GM12875 (cell line): ENCODE results near the gene ARHGEF40.

Experiments used
- H3K4me3 ChIP-seq: one replicate; pipeline ENCODE4 v1.5.1; 2011; ENCODE audit warnings: low read depth, low read length, control low read depth
- CTCF ChIP-seq: IDR thresholded peaks from 2 replicates; pipeline ENCODE4 v1.5.1; 2011; ENCODE audit warnings: low read depth, mild to moderate bottlenecking, control low read depth, inconsistent platforms, low read length, moderate library complexity, borderline replicate concordance; ENCODE audit not compliant: insufficient read depth

ARHGEF40 gene

DNA sequence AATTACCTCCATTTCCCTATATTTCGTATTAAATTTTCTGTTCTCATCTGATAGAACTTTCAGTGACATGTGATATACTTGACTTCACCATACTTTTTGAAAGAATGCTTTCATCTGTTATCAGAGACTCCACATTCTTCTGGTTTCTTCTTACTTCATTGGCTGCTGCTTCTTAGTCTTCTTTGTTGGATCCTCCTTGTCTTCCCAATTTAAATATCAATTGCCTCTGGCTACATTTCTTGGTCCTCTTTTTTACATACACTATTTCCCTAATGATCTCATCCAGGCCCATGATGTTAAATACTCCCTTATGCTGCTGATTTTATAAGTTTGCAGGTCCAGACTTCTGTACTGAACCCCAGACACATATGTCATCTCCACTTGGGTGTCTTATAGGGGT is 63.8 kb downstream of the ARHGEF40 start:
- no peak for TF ChIP-seq CTCF
- no peak overlapping the region for H3K4me3 ChIP-seq

DNA sequence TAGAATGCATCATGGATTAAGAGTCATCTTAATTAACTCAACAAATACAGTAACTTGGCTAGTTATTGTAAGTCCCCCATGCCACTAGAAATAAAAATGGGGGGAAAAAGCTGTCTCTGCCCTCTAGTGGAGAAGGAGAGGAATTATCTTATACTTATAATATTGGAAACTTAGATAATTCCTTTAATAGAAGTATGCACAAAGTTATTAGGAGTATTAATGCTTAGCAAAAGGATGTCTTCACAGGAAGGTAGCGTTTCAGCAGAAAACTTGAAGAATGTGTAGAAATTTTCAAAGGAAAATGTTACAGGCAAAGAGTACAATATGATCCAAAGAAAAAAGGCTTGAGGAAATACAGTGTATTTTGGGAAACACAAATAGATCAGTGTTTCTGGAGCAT is 65.9 kb downstream of the ARHGEF40 start:
- TF ChIP-seq CTCF: peak; percentile 20; the same call in 1 of the 2 replicates
- no peak overlapping the region for H3K4me3 ChIP-seq
